Measurements from ENCODE around the gene NDOR1.
A peak's percentile ranks its signal among the peaks of the same experiment; 100 is the strongest.

NDOR1 gene

GRCh38 chr9:137183980-137184595, 21.4 kb upstream of the NDOR1 start:
- no peak for DNase-seq

- no peak for DNase-seq
Measured at GRCh38 chr9:137184881-137185660, 20.4 kb upstream of the NDOR1 start.

- DNase-seq = no peak
Measured at GRCh38 chr9:137185921-137186320, 19.6 kb upstream of the NDOR1 start.

- no peak for DNase-seq
Measured at GRCh38 chr9:137186385-137186784, 19.1 kb upstream of the NDOR1 start.

- DNase-seq = no peak
Measured at GRCh38 chr9:137187386-137187785, 18.1 kb upstream of the NDOR1 start.

GRCh38 chr9:137188086-137188489, 17.4 kb upstream of the NDOR1 start:
- no peak for DNase-seq

GRCh38 chr9:137188490-137189296, 16.8 kb upstream of the NDOR1 start, which contains the start of the genes ANAPC2 and SSNA1:
ANAPC2 (minus strand) TSS chr9:137188560; CDS start chr9:137188532, 28 bp downstream.
SSNA1 (plus strand) TSS chr9:137188676; CDS start chr9:137188727, 51 bp downstream.
- peak; percentile 58 for DNase-seq

- no peak for DNase-seq
Measured at GRCh38 chr9:137189297-137190295, 15.9 kb upstream of the NDOR1 start.

GRCh38 chr9:137190315-137190856, 15.1 kb upstream of the NDOR1 start:
- no peak for DNase-seq

GRCh38 chr9:137191245-137191644, 14.3 kb upstream of the NDOR1 start:
- DNase-seq = no peak

- DNase-seq = no peak
Measured at GRCh38 chr9:137191691-137192447, 13.6 kb upstream of the NDOR1 start.

- no peak for DNase-seq
Measured at GRCh38 chr9:137192448-137192780, 13.1 kb upstream of the NDOR1 start.

- no peak for DNase-seq
Measured at GRCh38 chr9:137192859-137193258, 12.6 kb upstream of the NDOR1 start.

- DNase-seq = no peak
Measured at GRCh38 chr9:137193771-137194170, 11.7 kb upstream of the NDOR1 start.

- no peak for DNase-seq
Measured at GRCh38 chr9:137194388-137194787, 11.1 kb upstream of the NDOR1 start.

- peak; percentile 22 for DNase-seq
Measured at GRCh38 chr9:137194909-137195308, 10.6 kb upstream of the NDOR1 start.

- peak; percentile 75 for DNase-seq
Measured at GRCh38 chr9:137195525-137196220, 9.8 kb upstream of the NDOR1 start.

GRCh38 chr9:137198051-137198901, 7.2 kb upstream of the NDOR1 start:
- no peak for DNase-seq

- no peak for DNase-seq
Measured at GRCh38 chr9:137198902-137199283, 6.6 kb upstream of the NDOR1 start.

Measured in NCI-H1436 treated with DMSO at 0.1 percent for 48 hours (cell line).